IPS-20b (cell line): ENCODE data around the gene SHISA8.
"Not testable (repeated sequence)": the region's sequence is repeated elsewhere in the genome, so short reads cannot be mapped to it uniquely, and the experiment has no call there.

Experiments
- H3K27ac ChIP-seq: one replicate; pipeline ENCODE4 v1.5.1; 2013; ENCODE audit warnings: low read length
- H3K27me3 ChIP-seq: 2 replicates; pipeline ENCODE4 v1.6.1; 2013; ENCODE audit warnings: mild to moderate bottlenecking, low read length, inconsistent platforms; ENCODE audit not compliant: insufficient read depth
- H3K36me3 ChIP-seq: 2 replicates; pipeline ENCODE4 v1.6.1; 2013; ENCODE audit warnings: low read depth, mild to moderate bottlenecking, inconsistent platforms, low read length, moderate library complexity; ENCODE audit not compliant: insufficient read depth
- H3K4me1 ChIP-seq: 2 replicates; pipeline ENCODE4 v1.6.1; 2013; ENCODE audit warnings: mild to moderate bottlenecking, control low read depth, inconsistent platforms, low read length, moderate library complexity; ENCODE audit not compliant: insufficient read depth
- H3K4me3 ChIP-seq: 2 replicates; pipeline ENCODE4 v1.5.1; 2013; ENCODE audit warnings: mild to moderate bottlenecking, low read length, inconsistent platforms
- H3K9ac ChIP-seq: 2 replicates; pipeline ENCODE4 v1.6.1; 2013; ENCODE audit warnings: low read depth, mild to moderate bottlenecking, inconsistent platforms, low read length, moderate library complexity
- H3K9me3 ChIP-seq: 2 replicates; pipeline ENCODE4 v1.6.1; 2013; ENCODE audit warnings: mild to moderate bottlenecking, low read depth, low read length, inconsistent platforms; ENCODE audit not compliant: insufficient read depth

SHISA8 gene

DNA sequence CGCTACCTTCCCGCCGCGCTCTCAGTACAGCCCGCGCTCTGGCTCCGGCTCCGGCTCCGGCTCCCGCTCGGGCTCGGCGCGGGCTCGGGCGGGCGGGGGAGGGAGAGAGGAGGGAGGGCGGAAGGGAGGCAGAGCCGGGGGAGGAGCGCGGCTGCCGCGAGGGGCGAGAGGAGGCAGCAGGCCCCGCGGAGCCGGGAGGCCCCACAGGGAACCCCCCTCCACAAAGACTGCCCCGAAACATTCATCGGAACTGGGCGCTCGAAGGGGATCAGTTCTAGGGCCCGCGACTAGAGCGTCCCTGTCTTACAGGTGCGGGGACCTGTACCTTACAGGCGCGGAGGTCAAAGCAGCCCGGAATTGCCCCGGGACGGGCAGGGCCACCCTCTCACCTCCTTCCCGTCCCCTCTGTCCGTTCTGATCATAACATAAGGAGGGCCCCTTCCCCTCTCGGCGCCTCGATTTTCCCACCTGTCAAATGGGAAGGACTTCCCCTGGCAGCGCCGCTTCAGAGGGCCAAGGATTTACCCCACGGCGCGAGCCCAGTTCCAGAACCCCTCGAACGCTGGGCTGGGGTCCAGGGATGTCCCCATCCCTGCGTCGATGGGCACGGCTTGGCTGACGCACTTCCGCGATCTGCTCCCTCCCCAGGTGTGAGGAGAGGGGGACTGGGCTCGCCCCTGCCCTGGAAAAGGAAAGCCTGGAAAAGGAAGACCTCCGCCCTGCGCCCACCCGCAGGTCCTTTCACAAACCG lies at the start of gene SHISA8:
TSS of gene SHISA8 (minus strand) at position 40 of the 751 bp plus-strand sequence. CDS start 407 bp downstream, outside the sequence.
- H3K36me3 ChIP-seq: no peaks in the 10 kb centered on the region
- H3K4me3 ChIP-seq: peak within 1 kb of the TSS; percentile 62
- no peak within 1 kb of the TSS for H3K27ac ChIP-seq
- H3K9me3 ChIP-seq: no peaks in the 10 kb centered on the region
- peaks cover 99% of the 10 kb centered on the region for H3K27me3 ChIP-seq
- no peaks in the 10 kb centered on the region for H3K4me1 ChIP-seq
- H3K9ac ChIP-seq: no peak within 1 kb of the TSS

DNA sequence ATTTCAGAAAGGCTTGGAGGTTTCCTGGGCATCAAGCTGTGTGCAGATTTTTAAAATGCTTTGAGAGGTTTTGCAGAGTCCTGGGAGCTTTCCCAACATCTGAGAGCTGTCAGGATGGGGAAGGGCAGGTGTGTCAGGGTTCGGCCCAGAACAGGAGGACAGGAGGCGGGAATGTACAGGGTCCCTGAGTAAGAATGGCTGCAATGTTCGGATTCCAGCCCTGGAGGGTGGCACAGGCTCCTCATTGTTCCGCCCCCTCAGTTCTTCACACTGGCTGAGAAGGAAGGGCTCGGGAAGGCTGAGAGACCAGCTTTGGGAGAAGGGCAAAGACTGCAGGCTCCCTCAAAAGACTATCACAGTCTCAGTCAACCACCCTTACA lies 49.2 kb upstream of the SHISA8 start:
- no peak overlapping the region for H3K27ac ChIP-seq
- no peaks in the 10 kb centered on the region for H3K27me3 ChIP-seq
- no peak overlapping the region for H3K9ac ChIP-seq
- no peak overlapping the region for H3K4me3 ChIP-seq
- H3K9me3 ChIP-seq: no peaks in the 10 kb centered on the region
- peaks cover 4% of the 10 kb centered on the region; the same call in 1 of the 2 replicates for H3K4me1 ChIP-seq
- H3K36me3 ChIP-seq: no peaks in the 10 kb centered on the region

DNA sequence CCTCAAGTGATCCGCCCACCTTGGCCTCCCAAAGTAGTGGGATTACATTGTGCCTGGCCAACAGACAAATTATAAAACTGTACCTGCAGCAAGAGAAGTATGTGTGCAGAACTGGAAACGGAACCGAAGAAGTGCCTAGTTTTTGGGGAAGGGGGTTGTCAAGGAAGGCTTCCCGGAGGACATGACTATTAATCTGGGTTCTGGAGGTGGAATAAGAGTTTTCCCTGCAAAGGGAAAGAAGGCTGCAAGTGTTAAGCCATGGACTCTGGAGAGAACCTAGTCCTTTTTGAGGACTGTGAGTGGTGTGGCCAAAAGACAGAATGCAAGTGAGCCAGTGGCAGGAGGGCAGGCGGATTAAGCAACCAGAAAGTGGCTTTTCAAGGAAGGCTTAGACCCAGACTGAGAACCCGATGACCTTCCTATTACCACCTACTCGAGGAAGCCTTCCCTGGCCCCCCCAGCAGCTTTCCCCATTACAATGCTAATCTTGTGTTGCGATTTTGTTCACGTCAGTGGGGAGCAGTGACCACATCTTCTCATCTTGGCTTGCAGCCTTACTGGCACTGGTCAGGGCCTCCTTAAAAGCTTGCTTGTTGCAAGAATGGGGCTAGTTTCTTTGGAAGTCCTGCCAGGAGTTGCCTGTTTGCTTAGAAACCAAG lies 48.7 kb upstream of the SHISA8 start:
- Histone ChIP-seq H3K4me1 (peaks cover 4% of the 10 kb centered on the region; the same call in 1 of the 2 replicates), H3K27me3 (peaks cover 4% of the 10 kb centered on the region; the same call in 1 of the 2 replicates), H3K9me3 (no peaks in the 10 kb centered on the region), H3K36me3 (no peaks in the 10 kb centered on the region), H3K27ac (no peak overlapping the region), H3K4me3 (no peak overlapping the region), H3K9ac (no peak overlapping the region)

DNA sequence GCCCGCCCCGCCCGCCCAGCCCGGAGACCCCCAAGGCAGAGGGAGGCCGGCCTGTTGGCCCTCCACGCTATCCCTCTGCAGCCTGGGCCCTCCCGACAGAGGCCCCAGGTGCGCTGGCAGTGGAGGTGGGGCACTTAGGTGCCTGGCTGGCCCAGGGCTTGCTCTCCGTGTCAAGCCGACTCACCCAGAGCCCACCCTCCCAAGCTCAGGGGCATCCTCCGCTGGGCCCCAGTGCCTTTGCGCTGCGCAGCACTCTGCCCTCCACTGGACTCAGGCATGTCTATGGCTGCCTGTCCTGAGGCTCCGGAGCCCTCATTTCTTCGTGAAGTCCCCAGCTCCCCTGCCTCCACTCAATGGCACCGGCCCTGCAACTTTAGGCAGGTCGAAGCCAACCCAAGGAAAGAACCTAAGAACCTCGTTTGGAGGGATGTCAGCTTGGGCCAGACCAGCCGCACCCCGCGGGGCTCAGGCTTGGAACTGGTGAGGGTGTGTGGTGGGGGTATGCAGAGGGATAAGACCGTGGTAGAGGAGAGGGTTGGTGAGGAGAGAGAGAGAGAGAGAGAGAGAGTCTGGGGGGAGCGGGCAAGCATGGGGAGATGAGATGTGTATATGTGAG lies 43.2 kb upstream of the SHISA8 start:
- Histone ChIP-seq H3K4me1 (peaks cover 5% of the 10 kb centered on the region; the same call in 1 of the 2 replicates), H3K4me3 (peak overlapping the region; percentile 50; the same call in 1 of the 2 replicates), H3K9ac (no peak overlapping the region; the same call in 1 of the 2 replicates), H3K27me3 (peaks cover 11% of the 10 kb centered on the region), H3K27ac (no peak overlapping the region), H3K9me3 (no peaks in the 10 kb centered on the region), H3K36me3 (no peaks in the 10 kb centered on the region)

DNA sequence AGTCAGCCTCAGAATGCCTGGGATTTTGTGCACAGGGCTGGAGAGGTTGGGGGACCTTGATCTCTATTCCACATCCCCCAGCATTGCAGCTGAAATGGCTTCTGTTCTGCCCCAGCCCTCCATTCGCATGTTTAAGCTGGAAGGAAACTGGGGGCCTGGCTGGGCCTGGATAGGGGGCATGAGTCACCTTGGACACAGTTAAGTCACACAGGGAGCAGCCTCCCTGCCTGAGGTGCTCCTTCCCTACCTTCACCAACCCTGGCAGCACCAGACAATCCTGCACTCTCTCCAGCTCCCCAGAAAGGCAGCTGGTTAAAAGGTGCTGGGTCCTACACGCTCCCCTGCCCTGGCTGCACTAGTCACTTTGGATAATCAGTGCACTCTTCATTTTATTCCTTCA lies 37.8 kb upstream of the SHISA8 start:
- Histone ChIP-seq H3K27me3 (no peaks in the 10 kb centered on the region), H3K9ac (no peak overlapping the region), H3K27ac (no peak overlapping the region), H3K36me3 (no peaks in the 10 kb centered on the region), H3K9me3 (no peaks in the 10 kb centered on the region), H3K4me3 (no peak overlapping the region), H3K4me1 (peaks cover 12% of the 10 kb centered on the region; the same call in 1 of the 2 replicates)

DNA sequence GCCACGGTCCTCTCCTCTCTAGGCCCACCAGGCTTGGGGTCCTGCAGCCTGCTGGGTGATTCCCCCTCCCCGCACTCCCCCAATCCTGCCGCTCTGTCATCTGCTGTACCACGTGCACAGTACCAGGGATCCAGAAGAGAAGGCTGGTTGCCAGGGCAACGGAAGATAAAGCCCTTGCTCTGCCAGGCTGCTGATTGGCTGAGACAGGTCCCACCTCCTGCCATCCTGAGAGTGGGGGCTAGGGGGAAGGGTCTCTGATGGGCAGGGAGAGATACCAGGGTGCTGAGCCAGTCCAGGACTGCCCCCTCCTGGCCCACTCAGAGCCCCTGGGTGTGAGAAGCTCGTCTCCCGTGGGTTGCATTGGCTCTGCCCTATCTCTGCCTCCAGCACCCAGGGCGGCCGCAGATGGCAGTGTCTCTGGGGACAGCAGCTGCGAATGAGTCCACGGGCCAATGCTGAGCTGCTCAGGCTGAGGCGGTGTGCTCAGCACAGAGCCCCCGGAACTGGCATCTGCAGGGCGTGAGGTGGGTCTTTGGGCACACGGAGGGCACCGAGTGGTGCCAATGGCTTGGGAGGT lies 37.1 kb upstream of the SHISA8 start, which contains the start of gene SMIM45:
TSS of gene SMIM45 (plus strand) at position 253 of the 577 bp plus-strand sequence.
- Histone ChIP-seq H3K9me3 (no peaks in the 10 kb centered on the region), H3K4me1 (peaks cover 12% of the 10 kb centered on the region; the same call in 1 of the 2 replicates), H3K4me3 (peak within 1 kb of the TSS; percentile 26), H3K9ac (no peak within 1 kb of the TSS; the same call in 1 of the 2 replicates), H3K27ac (no peak within 1 kb of the TSS), H3K27me3 (no peaks in the 10 kb centered on the region), H3K36me3 (no peaks in the 10 kb centered on the region)

DNA sequence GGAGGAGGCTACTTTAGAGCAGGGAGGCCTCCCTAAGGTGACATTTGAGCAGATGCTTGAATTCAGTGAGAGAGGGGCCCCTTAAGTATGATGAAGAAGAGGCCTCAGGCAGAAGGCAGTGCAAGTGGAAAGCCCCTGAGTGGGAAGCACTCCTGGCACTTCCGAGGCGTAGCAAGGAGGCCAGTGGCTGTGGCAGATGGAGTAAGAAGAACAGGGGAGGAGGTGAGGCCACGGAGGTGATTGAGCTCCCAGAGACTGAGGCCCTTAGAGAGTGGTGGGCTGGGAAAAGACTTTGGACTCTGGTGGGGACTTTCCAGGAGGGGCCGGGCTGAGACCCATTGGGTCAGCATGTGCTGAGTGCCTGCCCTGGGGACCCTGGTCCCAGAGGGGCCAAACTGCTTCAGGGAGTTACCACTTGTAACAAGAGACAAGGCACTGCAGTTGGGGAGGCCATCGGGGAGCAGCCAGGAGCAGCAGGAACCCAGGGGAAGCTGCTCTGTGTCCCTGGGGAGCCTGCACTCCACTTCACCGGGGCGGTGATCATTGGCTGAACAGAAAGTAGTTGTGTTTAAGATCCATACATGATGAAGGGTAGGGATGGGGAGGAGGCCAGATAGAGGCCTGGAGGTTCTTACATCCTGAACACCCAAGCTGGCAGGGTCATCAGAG lies 34.6 kb upstream of the SHISA8 start:
- no peaks in the 10 kb centered on the region for H3K27me3 ChIP-seq
- H3K4me1 ChIP-seq: peaks cover 12% of the 10 kb centered on the region; the same call in 1 of the 2 replicates
- no peak overlapping the region for H3K27ac ChIP-seq
- H3K9ac ChIP-seq: no peak overlapping the region
- no peaks in the 10 kb centered on the region for H3K9me3 ChIP-seq
- no peak overlapping the region for H3K4me3 ChIP-seq
- peaks cover 8% of the 10 kb centered on the region for H3K36me3 ChIP-seq

DNA sequence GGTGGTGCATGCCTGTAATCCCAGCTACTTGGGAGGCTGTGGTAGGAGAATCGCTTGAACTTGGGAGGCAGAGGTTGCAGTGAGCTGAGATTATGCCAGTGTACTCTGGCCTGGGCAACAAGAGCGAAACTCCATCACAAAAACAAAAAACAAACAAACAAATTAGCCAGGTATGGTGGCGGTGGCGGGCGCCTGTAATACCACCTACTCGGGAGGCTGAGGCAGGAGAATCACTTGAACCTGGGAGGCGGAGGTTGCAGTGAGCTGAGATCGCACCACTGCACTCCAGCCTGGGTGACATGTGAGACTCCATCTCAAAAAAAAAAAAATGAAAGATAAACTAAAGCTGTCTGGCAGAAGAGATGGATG lies 34.0 kb upstream of the SHISA8 start:
- H3K27me3 ChIP-seq, H3K9ac ChIP-seq, H3K27ac ChIP-seq, H3K9me3 ChIP-seq, H3K4me3 ChIP-seq: not testable (repeated sequence)
- H3K4me1 ChIP-seq: peaks cover 12% of the 10 kb centered on the region; the same call in 1 of the 2 replicates
- peaks cover 13% of the 10 kb centered on the region for H3K36me3 ChIP-seq

DNA sequence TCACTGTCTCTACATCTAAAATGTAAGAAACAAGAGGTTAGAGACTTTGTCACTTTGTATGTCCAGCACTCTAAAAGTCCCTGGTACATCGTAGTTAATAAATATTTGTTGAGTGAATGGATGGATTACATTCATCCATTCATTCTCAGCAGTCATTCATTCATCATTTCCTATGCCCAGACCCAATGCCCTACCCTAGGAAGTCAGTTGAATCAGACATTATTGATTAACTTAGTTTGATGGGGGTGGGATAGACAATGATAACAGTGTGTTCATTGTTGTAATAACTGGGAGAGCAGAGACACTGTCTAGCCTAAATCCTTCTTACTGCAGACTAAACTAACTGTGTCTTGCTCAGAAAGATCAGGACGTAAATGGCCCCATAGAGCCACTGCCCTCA lies 33.3 kb upstream of the SHISA8 start:
- Histone ChIP-seq H3K4me1 (peaks cover 12% of the 10 kb centered on the region; the same call in 1 of the 2 replicates), H3K27ac (no peak overlapping the region), H3K9me3 (no peaks in the 10 kb centered on the region), H3K9ac (no peak overlapping the region), H3K27me3 (no peaks in the 10 kb centered on the region), H3K4me3 (0 out of 2 replicates have a peak overlapping the region, but pooled peaks have one; percentile 1), H3K36me3 (peaks cover 20% of the 10 kb centered on the region)

DNA sequence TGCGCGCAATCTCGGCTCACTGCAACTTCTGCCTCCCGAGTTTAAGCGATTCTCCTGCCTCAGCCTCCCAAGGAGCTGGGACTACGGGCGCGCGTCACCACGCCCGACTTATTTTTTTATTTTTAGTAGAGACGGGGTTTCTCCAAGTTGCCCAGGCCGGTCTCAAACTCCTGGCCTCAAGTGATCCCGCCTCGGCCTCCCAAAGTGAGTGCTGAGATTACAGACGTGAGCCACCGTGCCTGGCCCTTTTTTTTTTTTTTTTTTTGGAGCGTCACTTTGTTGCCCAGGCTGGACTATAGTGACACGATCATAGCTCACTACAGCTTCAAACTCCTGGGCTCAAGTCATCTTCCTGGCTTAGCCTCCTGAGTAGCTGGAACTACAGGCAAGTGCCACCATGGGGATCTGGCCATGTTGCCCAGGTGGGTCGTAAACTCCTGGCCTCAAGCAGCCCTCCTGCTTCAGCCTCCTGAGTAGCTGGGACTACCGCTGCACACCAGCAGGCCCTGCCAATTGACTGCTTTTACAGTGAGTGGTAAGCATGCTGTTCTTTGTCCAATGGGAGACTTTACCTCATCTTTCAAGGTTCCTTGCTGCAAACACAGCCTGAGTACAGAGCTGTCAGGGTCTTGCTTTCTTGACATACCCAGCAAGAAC lies 32.7 kb upstream of the SHISA8 start:
- H3K27ac ChIP-seq: no peak overlapping the region
- H3K4me1 ChIP-seq: peaks cover 12% of the 10 kb centered on the region; the same call in 1 of the 2 replicates
- no peaks in the 10 kb centered on the region for H3K27me3 ChIP-seq
- H3K9ac ChIP-seq: peak overlapping the region; percentile 93; the same call in 1 of the 2 replicates
- H3K36me3 ChIP-seq: peaks cover 26% of the 10 kb centered on the region
- H3K9me3 ChIP-seq: no peaks in the 10 kb centered on the region
- peak overlapping the region; percentile 90; the same call in 1 of the 2 replicates for H3K4me3 ChIP-seq
